Measurements from ENCODE around the gene ZDHHC20.

- no peak for TF ChIP-seq CTCF (IDR thresholded peaks at IDR 0.05)
- no peak for TF ChIP-seq POLR2A (IDR thresholded peaks at IDR 0.05)
Observed at GRCh38 chr13:21427741-21428140, 31.4 kb downstream of the ZDHHC20 start.

Data from right lobe of liver (tissue), 4 donors.